Measurements from ENCODE around the gene OR2H1.

The OR2H1 gene

GRCh38 chr6:29491574-29491973 lies 34.6 kb downstream of the OR2H1 start:
- Histone ChIP-seq H4K20me1 (ENCODE audit: insufficient read depth, low read length) (no peaks in the 10 kb centered on the region; the same call in 1 of the 2 replicates), H3K9ac (ENCODE audit: low read depth, low read length) (no peak overlapping the region), H2AFZ (ENCODE audit: low read depth, low read length) (no peak overlapping the region), H3K27me3 (ENCODE audit: insufficient read depth, low read length, poor library complexity) (peaks cover 14% of the 10 kb centered on the region), H3K79me2 (ENCODE audit: insufficient read depth, low read length) (no peaks in the 10 kb centered on the region), H3K27ac (ENCODE audit: low read length) (no peak overlapping the region), H3K9me3 (ENCODE audit: insufficient read depth, low read length, severe bottlenecking) (no peaks in the 10 kb centered on the region), H3K4me3 (ENCODE audit: low read depth in 1 of 2, low read length in 2 of 2) (no peak overlapping the region), H3K36me3 (ENCODE audit: insufficient read depth, low read length) (no peaks in the 10 kb centered on the region), H3K4me2 (ENCODE audit: insufficient read depth, low read length) (no peak overlapping the region), H3K4me1 (ENCODE audit: insufficient read depth, low read length) (no peaks in the 10 kb centered on the region)
- ATAC-seq (ENCODE audit: insufficient read depth, low read depth) (no peak), DNase-seq (no peak)
- TF ChIP-seq, protein P1, sequence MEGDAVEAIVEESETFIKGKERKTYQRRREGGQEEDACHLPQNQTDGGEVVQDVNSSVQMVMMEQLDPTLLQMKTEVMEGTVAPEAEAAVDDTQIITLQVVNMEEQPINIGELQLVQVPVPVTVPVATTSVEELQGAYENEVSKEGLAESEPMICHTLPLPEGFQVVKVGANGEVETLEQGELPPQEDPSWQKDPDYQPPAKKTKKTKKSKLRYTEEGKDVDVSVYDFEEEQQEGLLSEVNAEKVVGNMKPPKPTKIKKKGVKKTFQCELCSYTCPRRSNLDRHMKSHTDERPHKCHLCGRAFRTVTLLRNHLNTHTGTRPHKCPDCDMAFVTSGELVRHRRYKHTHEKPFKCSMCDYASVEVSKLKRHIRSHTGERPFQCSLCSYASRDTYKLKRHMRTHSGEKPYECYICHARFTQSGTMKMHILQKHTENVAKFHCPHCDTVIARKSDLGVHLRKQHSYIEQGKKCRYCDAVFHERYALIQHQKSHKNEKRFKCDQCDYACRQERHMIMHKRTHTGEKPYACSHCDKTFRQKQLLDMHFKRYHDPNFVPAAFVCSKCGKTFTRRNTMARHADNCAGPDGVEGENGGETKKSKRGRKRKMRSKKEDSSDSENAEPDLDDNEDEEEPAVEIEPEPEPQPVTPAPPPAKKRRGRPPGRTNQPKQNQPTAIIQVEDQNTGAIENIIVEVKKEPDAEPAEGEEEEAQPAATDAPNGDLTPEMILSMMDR (IDR thresholded peaks at IDR 0.05; ENCODE audit: borderline replicate concordance, extremely low read depth, low read length, poor library complexity, severe bottlenecking) = no peak
- TF ChIP-seq EZH2 (IDR thresholded peaks at IDR 0.05; ENCODE audit: borderline replicate concordance, low read depth, low read length, severe bottlenecking) = no peak

DNA sequence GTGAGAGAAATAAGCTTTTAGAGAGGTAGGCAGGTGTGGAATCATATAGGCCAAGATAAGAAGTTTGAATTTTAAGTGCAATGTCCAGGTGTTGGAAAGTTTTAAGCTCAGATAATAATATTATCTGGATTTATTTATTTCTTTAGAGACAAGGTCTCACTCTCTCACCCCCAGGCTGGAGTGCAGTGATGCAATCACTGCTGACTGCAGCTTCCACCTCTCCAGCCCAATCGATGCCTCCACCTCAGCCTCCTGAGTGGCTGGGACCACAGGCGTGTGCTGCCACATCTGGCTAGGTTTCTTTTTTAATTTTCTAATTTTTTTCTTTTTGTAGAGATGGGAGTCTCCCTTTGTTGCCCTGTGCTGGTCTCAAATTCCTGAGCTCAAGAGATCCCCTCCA lies 36.3 kb downstream of the OR2H1 start:
- ATAC-seq (ENCODE audit: insufficient read depth, low read depth) (no peak), DNase-seq (no peak)
- H3K27ac ChIP-seq (ENCODE audit: low read length) = no peak overlapping the region
- H3K79me2 ChIP-seq (ENCODE audit: insufficient read depth, low read length) = no peaks in the 10 kb centered on the region
- H3K9me3 ChIP-seq (ENCODE audit: insufficient read depth, low read length, severe bottlenecking) = no peaks in the 10 kb centered on the region
- no peak overlapping the region for H3K4me2 ChIP-seq (ENCODE audit: insufficient read depth, low read length)
- no peak overlapping the region for H3K4me3 ChIP-seq (ENCODE audit: low read depth in 1 of 2, low read length in 2 of 2)
- no peaks in the 10 kb centered on the region for H3K4me1 ChIP-seq (ENCODE audit: insufficient read depth, low read length)
- no peaks in the 10 kb centered on the region for H3K36me3 ChIP-seq (ENCODE audit: insufficient read depth, low read length)
- no peak overlapping the region for H3K9ac ChIP-seq (ENCODE audit: low read depth, low read length)
- no peak for TF ChIP-seq EZH2 (IDR thresholded peaks at IDR 0.05; ENCODE audit: borderline replicate concordance, low read depth, low read length, severe bottlenecking)
- TF ChIP-seq, protein P1 (IDR thresholded peaks at IDR 0.05; ENCODE audit: borderline replicate concordance, extremely low read depth, low read length, poor library complexity, severe bottlenecking) = no peak
- peaks cover 17% of the 10 kb centered on the region for H3K27me3 ChIP-seq (ENCODE audit: insufficient read depth, low read length, poor library complexity)
- H2AFZ ChIP-seq (ENCODE audit: low read depth, low read length) = no peak overlapping the region
- H4K20me1 ChIP-seq (ENCODE audit: insufficient read depth, low read length) = no peaks in the 10 kb centered on the region; the same call in 1 of the 2 replicates

GRCh38 chr6:29494131-29494530 lies 37.2 kb downstream of the OR2H1 start:
- peaks cover 19% of the 10 kb centered on the region for H3K27me3 ChIP-seq (ENCODE audit: insufficient read depth, low read length, poor library complexity)
- no peak overlapping the region for H3K27ac ChIP-seq (ENCODE audit: low read length)
- TF ChIP-seq, protein P1 (IDR thresholded peaks at IDR 0.05; ENCODE audit: borderline replicate concordance, extremely low read depth, low read length, poor library complexity, severe bottlenecking) = no peak
- no peak for TF ChIP-seq EZH2 (IDR thresholded peaks at IDR 0.05; ENCODE audit: borderline replicate concordance, low read depth, low read length, severe bottlenecking)
- H3K4me2 ChIP-seq (ENCODE audit: insufficient read depth, low read length) = no peak overlapping the region
- no peak overlapping the region for H2AFZ ChIP-seq (ENCODE audit: low read depth, low read length)
- no peak for ATAC-seq (ENCODE audit: insufficient read depth, low read depth)
- H3K9me3 ChIP-seq (ENCODE audit: insufficient read depth, low read length, severe bottlenecking) = no peaks in the 10 kb centered on the region
- H4K20me1 ChIP-seq (ENCODE audit: insufficient read depth, low read length) = no peaks in the 10 kb centered on the region; the same call in 1 of the 2 replicates
- DNase-seq = no peak
- H3K4me3 ChIP-seq (ENCODE audit: low read depth in 1 of 2, low read length in 2 of 2) = no peak overlapping the region
- H3K79me2 ChIP-seq (ENCODE audit: insufficient read depth, low read length) = no peaks in the 10 kb centered on the region
- H3K36me3 ChIP-seq (ENCODE audit: insufficient read depth, low read length) = no peaks in the 10 kb centered on the region
- H3K4me1 ChIP-seq (ENCODE audit: insufficient read depth, low read length) = no peaks in the 10 kb centered on the region
- H3K9ac ChIP-seq (ENCODE audit: low read depth, low read length) = no peak overlapping the region

GRCh38 chr6:29495571-29495970 lies 38.6 kb downstream of the OR2H1 start:
- Histone ChIP-seq H3K4me3 (ENCODE audit: low read depth in 1 of 2, low read length in 2 of 2) (no peak overlapping the region), H3K4me2 (ENCODE audit: insufficient read depth, low read length) (no peak overlapping the region), H3K9me3 (ENCODE audit: insufficient read depth, low read length, severe bottlenecking) (no peaks in the 10 kb centered on the region), H4K20me1 (ENCODE audit: insufficient read depth, low read length) (no peaks in the 10 kb centered on the region), H3K27me3 (ENCODE audit: insufficient read depth, low read length, poor library complexity) (peaks cover 19% of the 10 kb centered on the region), H3K4me1 (ENCODE audit: insufficient read depth, low read length) (no peaks in the 10 kb centered on the region), H3K36me3 (ENCODE audit: insufficient read depth, low read length) (no peaks in the 10 kb centered on the region), H3K27ac (ENCODE audit: low read length) (no peak overlapping the region), H2AFZ (ENCODE audit: low read depth, low read length) (no peak overlapping the region), H3K79me2 (ENCODE audit: insufficient read depth, low read length) (no peaks in the 10 kb centered on the region), H3K9ac (ENCODE audit: low read depth, low read length) (no peak overlapping the region)
- DNase-seq (no peak), ATAC-seq (ENCODE audit: insufficient read depth, low read depth) (no peak)
- TF ChIP-seq, protein P1 (IDR thresholded peaks at IDR 0.05; ENCODE audit: borderline replicate concordance, extremely low read depth, low read length, poor library complexity, severe bottlenecking) = no peak
- TF ChIP-seq EZH2 (IDR thresholded peaks at IDR 0.05; ENCODE audit: borderline replicate concordance, low read depth, low read length, severe bottlenecking) = no peak
